ENCODE data around the gene RASGRP2. TPM values are rescaled to one million over a fixed set of nuclear protein-coding genes. Genes with fewer than 3 reads are reported as not detected.

The RASGRP2 gene
- total RNA-seq, 1 experiment from 2014 or later: 26.9 TPM

- Histone ChIP-seq H4K20me1 (ENCODE audit: control insufficient read depth, insufficient read depth, insufficient read length) (no peaks in the 10 kb centered on the region), H3K79me2 (ENCODE audit: insufficient read depth, low read length) (no peaks in the 10 kb centered on the region), H3K23me2 (ENCODE audit: insufficient read length, low read depth, low read length, poor library complexity, severe bottlenecking) (peaks cover 23% of the 10 kb centered on the region), H3K27ac (ENCODE audit: insufficient read length, low read depth, low read length) (no peak overlapping the region), H3K9me3 (ENCODE audit: control insufficient read depth, low read depth, low read length) (no peaks in the 10 kb centered on the region), H3K27me3 (ENCODE audit: insufficient read depth, low read length) (peaks cover 1% of the 10 kb centered on the region; the same call in 1 of the 2 replicates), H3K56ac (ENCODE audit: insufficient read length, low read depth, low read length) (no peak overlapping the region), H3K14ac (ENCODE audit: insufficient read depth, low read length) (no peak overlapping the region), H3K9ac (ENCODE audit: extremely low read depth, insufficient read length, low read length) (no peak overlapping the region), H2AK5ac (ENCODE audit: insufficient read length, low read length) (no peak overlapping the region), H4K91ac (ENCODE audit: insufficient read length, low read depth, low read length) (no peak overlapping the region), H2BK12ac (ENCODE audit: insufficient read length, low read depth, low read length) (no peak overlapping the region), H2BK15ac (ENCODE audit: low read depth, low read length) (no peak overlapping the region), H2BK120ac (ENCODE audit: low read depth, low read length, poor library complexity, severe bottlenecking) (no peak overlapping the region), H2BK5ac (ENCODE audit: insufficient read length, low read length) (no peak overlapping the region), H3T11ph (ENCODE audit: low read length) (no peak overlapping the region), H3K23ac (ENCODE audit: insufficient read length, low read depth, low read length) (no peak overlapping the region), H3K4me2 (ENCODE audit: insufficient read depth, insufficient read length, low read length) (no peak overlapping the region), H3K18ac (ENCODE audit: insufficient read length, low read depth, low read length) (no peak overlapping the region), H2AFZ (ENCODE audit: low read length) (no peak overlapping the region), H4K5ac (ENCODE audit: insufficient read length, low read depth, low read length) (no peak overlapping the region), H3K4ac (ENCODE audit: low read depth, low read length) (no peak overlapping the region), H2BK20ac (ENCODE audit: low read depth, low read length, poor library complexity, severe bottlenecking) (no peak overlapping the region), H3K79me1 (ENCODE audit: insufficient read depth, low read depth, low read length, poor library complexity, severe bottlenecking) (no peaks in the 10 kb centered on the region), H4K8ac (replicated peaks; ENCODE audit: insufficient read length, low read depth, low read length) (no peak overlapping the region), H3K4me1 (ENCODE audit: insufficient read depth, low read length) (no peaks in the 10 kb centered on the region)
- no peaks in the 10 kb centered on the region for H3K9me3 Mint-ChIP-seq
- peak overlapping the region in 1 of 2 experiments; percentile 41; a peak in 2 of 5 replicates for H3K4me3 Mint-ChIP-seq
- H3K27me3 Mint-ChIP-seq (ENCODE audit: low read depth): peaks cover 21% of the 10 kb centered on the region
- peak overlapping the region in 2 of 3 experiments; percentile 55 to 69; a peak in 3 of 7 replicates for H3K27ac Mint-ChIP-seq
- WGBS (ENCODE audit: extremely low coverage, insufficient read length, low lambda C conversion rate): no CpG with 5 or more reads among the region's 15 CpGs
- DNase-seq: no peak
- TF ChIP-seq CTCF (conservative IDR thresholded peaks at IDR 0.05): no peak
- H3K36me3 Mint-ChIP-seq (ENCODE audit: insufficient read depth in 1 of 3, low read depth in 3 of 3): peaks cover 0 to 10% (median 0%) of the 10 kb centered on the region in 3 experiments; a peak in 3 of 7 replicates
- H3K4me1 Mint-ChIP-seq: peaks cover 15 to 21% of the 10 kb centered on the region in 2 experiments
Measured at GRCh38 chr11:64747961-64748665, 4.2 kb upstream of the RASGRP2 start.
